Measurements from ENCODE around the gene CWC22.
A peak's percentile ranks its signal among the peaks of the same experiment; 100 is the strongest.
"Not testable (repeated sequence)": the region's sequence is repeated elsewhere in the genome, so short reads cannot be mapped to it uniquely, and the experiment has no call there.

The CWC22 gene

GRCh38 chr2:179936654-179937053 lies 70.4 kb downstream of the CWC22 start:
- TF ChIP-seq CTCF (conservative IDR thresholded peaks at IDR 0.05) (peak; percentile 55), ZFX (IDR thresholded peaks at IDR 0.05) (no peak)
- H3K27ac ChIP-seq: no peak overlapping the region

- H3K27ac ChIP-seq: no peak overlapping the region
- TF ChIP-seq ZFX (IDR thresholded peaks at IDR 0.05) (no peak), CTCF (conservative IDR thresholded peaks at IDR 0.05) (no peak)
Observed at GRCh38 chr2:179936141-179936540, 71.0 kb downstream of the CWC22 start.

GRCh38 chr2:179932786-179933185 lies 74.3 kb downstream of the CWC22 start:
- TF ChIP-seq CTCF (conservative IDR thresholded peaks at IDR 0.05): no peak
- no peak for TF ChIP-seq ZFX (IDR thresholded peaks at IDR 0.05)
- no peak overlapping the region for H3K27ac ChIP-seq

- H3K27ac ChIP-seq: no peak overlapping the region; the same call in 1 of the 2 replicates
- no peak for TF ChIP-seq ZFX (IDR thresholded peaks at IDR 0.05)
- TF ChIP-seq CTCF (conservative IDR thresholded peaks at IDR 0.05): no peak
Observed at GRCh38 chr2:179931502-179931901, 75.6 kb downstream of the CWC22 start.

GRCh38 chr2:179929997-179930396 lies 77.1 kb downstream of the CWC22 start:
- H3K27ac ChIP-seq: not testable (repeated sequence)

GRCh38 chr2:179927041-179927440 lies 80.1 kb downstream of the CWC22 start:
- no peak overlapping the region for H3K27ac ChIP-seq
- TF ChIP-seq CTCF (conservative IDR thresholded peaks at IDR 0.05) (no peak), ZFX (IDR thresholded peaks at IDR 0.05) (no peak)

GRCh38 chr2:179925713-179926112 lies 81.4 kb downstream of the CWC22 start:
- H3K27ac ChIP-seq: no peak overlapping the region
- TF ChIP-seq ZFX (IDR thresholded peaks at IDR 0.05) (no peak), CTCF (conservative IDR thresholded peaks at IDR 0.05) (no peak)

- H3K27ac ChIP-seq: no peak overlapping the region
- TF ChIP-seq CTCF (conservative IDR thresholded peaks at IDR 0.05): no peak
- TF ChIP-seq ZFX (IDR thresholded peaks at IDR 0.05): no peak
Observed at GRCh38 chr2:179917272-179917671, 89.8 kb downstream of the CWC22 start.
